Loucy (cell line): ENCODE measurements around the gene TMCC3.

Source experiments
- H2AFZ ChIP-seq: fragments of 200-600 bp; sonication (generic); 2 replicates; pipeline ENCODE4 v1.6.0; 2016; ENCODE audit warnings: antibody characterized with exemption, mild to moderate bottlenecking, low read length, moderate library complexity
- H3F3A ChIP-seq: fragments of 200-600 bp; 2 replicates; pipeline ENCODE4 v1.6.0; 2016; ENCODE audit warnings: antibody characterized with exemption, low read depth, mild to moderate bottlenecking
- H3K27me3 ChIP-seq: fragments of 200-600 bp; sonication (generic); 2 replicates; pipeline ENCODE4 v1.6.1; 2014; ENCODE audit warnings: low read length, mild to moderate bottlenecking; ENCODE audit not compliant: insufficient read depth, poor library complexity, severe bottlenecking
- H3K36me3 ChIP-seq: fragments of 200-600 bp; sonication (generic); 2 replicates; pipeline ENCODE4 v1.6.1; 2016; ENCODE audit warnings: low read length; ENCODE audit not compliant: insufficient read depth
- H3K4me1 ChIP-seq: fragments of 200-600 bp; sonication (generic); 2 replicates; pipeline ENCODE4 v1.5.1; 2014; ENCODE audit warnings: low read length, mild to moderate bottlenecking; ENCODE audit not compliant: insufficient read depth, poor library complexity, severe bottlenecking
- H3K4me2 ChIP-seq: fragments of 200-600 bp; sonication (generic); 2 replicates; pipeline ENCODE4 v1.6.0; 2014; ENCODE audit warnings: antibody characterized with exemption, low read length, low read depth, mild to moderate bottlenecking; ENCODE audit not compliant: poor library complexity, severe bottlenecking
- H3K4me3 ChIP-seq: fragments of 200-600 bp; sonication (generic); 2 replicates; pipeline ENCODE4 v1.5.1; 2014; ENCODE audit warnings: low read length, mild to moderate bottlenecking, mixed read lengths; ENCODE audit not compliant: poor library complexity, severe bottlenecking
- H3K79me2 ChIP-seq: fragments of 200-600 bp; sonication (generic); 2 replicates; pipeline ENCODE4 v1.6.1; 2014; ENCODE audit warnings: low read length; ENCODE audit not compliant: insufficient read depth
- H3K9ac ChIP-seq: fragments of 200-600 bp; sonication (generic); 2 replicates; pipeline ENCODE4 v1.6.0; 2014; ENCODE audit warnings: mild to moderate bottlenecking, low read depth, low read length, moderate library complexity; ENCODE audit not compliant: poor library complexity, severe bottlenecking
- H3K9me2 ChIP-seq: fragments of 200-600 bp; sonication (generic); replicated peaks from 2 replicates; pipeline ENCODE4 v1.6.1; 2016; ENCODE audit warnings: low read depth, low read length, mixed read lengths
- H3K9me3 ChIP-seq: fragments of 200-600 bp; sonication (generic); 2 replicates; pipeline ENCODE4 v1.6.1; 2014; ENCODE audit warnings: mild to moderate bottlenecking, antibody characterized with exemption, low read length, low read depth; ENCODE audit not compliant: insufficient read depth
- H4K20me1 ChIP-seq: fragments of 200-600 bp; sonication (generic); 2 replicates; pipeline ENCODE4 v1.6.0; 2014; ENCODE audit warnings: antibody characterized with exemption, low read length, mild to moderate bottlenecking; ENCODE audit not compliant: insufficient read depth, poor library complexity, severe bottlenecking
- EZH2phosphoT487 ChIP-seq: fragments of 200-600 bp; IDR thresholded peaks from 2 replicates; pipeline ENCODE4 v1.6.1; 2018; ENCODE audit warnings: antibody characterized with exemption, mild to moderate bottlenecking, moderate library complexity, borderline replicate concordance
- TF ChIP-seq, protein P1 (sequence below): fragments of 200-600 bp; sonication (generic); conservative IDR thresholded peaks from 2 replicates; pipeline ENCODE4 v1.5.1; 2014; ENCODE audit warnings: mild to moderate bottlenecking, antibody characterized with exemption, low read length

The TMCC3 gene

GRCh38 chr12:94686834-94687628 lies 36.7 kb upstream of the TMCC3 start:
- Histone ChIP-seq H3K4me2 (no peak overlapping the region), H3F3A (no peaks in the 10 kb centered on the region), H3K9ac (no peak overlapping the region), H2AFZ (no peak overlapping the region), H3K4me1 (peaks cover 16% of the 10 kb centered on the region), H3K9me2 (no peaks in the 10 kb centered on the region), H3K9me3 (no peaks in the 10 kb centered on the region), H3K36me3 (no peaks in the 10 kb centered on the region), H3K79me2 (no peaks in the 10 kb centered on the region), H4K20me1 (no peaks in the 10 kb centered on the region), H3K4me3 (no peak overlapping the region), H3K27me3 (no peaks in the 10 kb centered on the region)
- TF ChIP-seq, protein P1, sequence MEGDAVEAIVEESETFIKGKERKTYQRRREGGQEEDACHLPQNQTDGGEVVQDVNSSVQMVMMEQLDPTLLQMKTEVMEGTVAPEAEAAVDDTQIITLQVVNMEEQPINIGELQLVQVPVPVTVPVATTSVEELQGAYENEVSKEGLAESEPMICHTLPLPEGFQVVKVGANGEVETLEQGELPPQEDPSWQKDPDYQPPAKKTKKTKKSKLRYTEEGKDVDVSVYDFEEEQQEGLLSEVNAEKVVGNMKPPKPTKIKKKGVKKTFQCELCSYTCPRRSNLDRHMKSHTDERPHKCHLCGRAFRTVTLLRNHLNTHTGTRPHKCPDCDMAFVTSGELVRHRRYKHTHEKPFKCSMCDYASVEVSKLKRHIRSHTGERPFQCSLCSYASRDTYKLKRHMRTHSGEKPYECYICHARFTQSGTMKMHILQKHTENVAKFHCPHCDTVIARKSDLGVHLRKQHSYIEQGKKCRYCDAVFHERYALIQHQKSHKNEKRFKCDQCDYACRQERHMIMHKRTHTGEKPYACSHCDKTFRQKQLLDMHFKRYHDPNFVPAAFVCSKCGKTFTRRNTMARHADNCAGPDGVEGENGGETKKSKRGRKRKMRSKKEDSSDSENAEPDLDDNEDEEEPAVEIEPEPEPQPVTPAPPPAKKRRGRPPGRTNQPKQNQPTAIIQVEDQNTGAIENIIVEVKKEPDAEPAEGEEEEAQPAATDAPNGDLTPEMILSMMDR = no peak
- TF ChIP-seq EZH2phosphoT487 = no peak

DNA sequence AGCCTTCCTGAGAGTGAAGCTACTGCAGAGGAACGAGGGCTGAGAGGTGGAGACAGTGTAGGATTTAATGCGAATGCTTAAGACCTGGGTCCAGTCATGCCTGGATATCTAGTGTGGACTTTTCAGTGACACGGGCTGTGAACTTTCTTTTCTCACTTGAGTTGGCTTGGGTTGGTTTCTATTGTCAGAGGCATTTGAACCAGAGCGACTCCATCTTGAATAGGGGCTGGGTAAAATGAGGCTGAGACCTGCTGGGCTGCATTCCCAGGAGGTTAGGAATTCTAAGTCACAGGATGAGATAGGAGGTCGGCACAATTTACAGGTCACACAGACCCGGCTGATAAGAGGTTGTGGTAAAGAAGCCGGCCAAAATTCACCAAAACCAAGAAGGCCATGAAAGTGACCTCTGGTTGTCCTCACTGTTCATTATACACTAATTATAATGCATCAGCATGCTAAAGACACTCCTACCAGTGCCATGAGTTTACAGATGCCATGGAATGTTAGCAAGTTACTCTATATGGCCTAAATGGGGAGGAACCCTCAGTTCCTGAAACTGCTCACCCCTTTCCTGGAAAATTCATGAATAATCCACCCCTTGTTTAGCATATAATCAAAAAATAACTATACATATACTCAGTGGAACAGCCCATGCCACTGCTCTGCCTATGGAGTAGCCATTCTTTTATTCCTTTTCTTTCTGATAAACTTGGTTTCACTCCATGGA lies 34.2 kb upstream of the TMCC3 start:
- Histone ChIP-seq H3K4me1 (peaks cover 16% of the 10 kb centered on the region), H2AFZ (no peak overlapping the region), H3K27me3 (no peaks in the 10 kb centered on the region), H3K9ac (no peak overlapping the region), H3F3A (no peaks in the 10 kb centered on the region), H3K79me2 (no peaks in the 10 kb centered on the region), H3K36me3 (no peaks in the 10 kb centered on the region), H3K4me2 (no peak overlapping the region), H3K4me3 (no peak overlapping the region), H3K9me3 (no peaks in the 10 kb centered on the region), H3K9me2 (no peaks in the 10 kb centered on the region), H4K20me1 (no peaks in the 10 kb centered on the region)
- TF ChIP-seq, protein P1 = no peak
- TF ChIP-seq EZH2phosphoT487 = no peak

GRCh38 chr12:94679554-94680195 lies 29.3 kb upstream of the TMCC3 start:
- Histone ChIP-seq H3K9me3 (no peaks in the 10 kb centered on the region), H3K4me3 (no peak overlapping the region), H3K4me2 (no peak overlapping the region)

More at GRCh38 chr12:94679554-94680195, 29.3 kb upstream of the TMCC3 start:
- H3K36me3 ChIP-seq = no peaks in the 10 kb centered on the region
- H3F3A ChIP-seq = peaks cover 6% of the 10 kb centered on the region
- H4K20me1 ChIP-seq = no peaks in the 10 kb centered on the region
- no peak overlapping the region for H2AFZ ChIP-seq
- H3K9me2 ChIP-seq = no peaks in the 10 kb centered on the region
- no peak for TF ChIP-seq EZH2phosphoT487
- TF ChIP-seq, protein P1 = no peak
- H3K4me1 ChIP-seq = peaks cover 45% of the 10 kb centered on the region
- H3K9ac ChIP-seq = no peak overlapping the region
- H3K79me2 ChIP-seq = no peaks in the 10 kb centered on the region
- H3K27me3 ChIP-seq = no peaks in the 10 kb centered on the region
